GM13977 (cell line): Measurements from ENCODE around the gene NCR1.
"Not testable (repeated sequence)": the region's sequence is repeated elsewhere in the genome, so short reads cannot be mapped to it uniquely, and the experiment has no call there.

Source experiments
- DNase-seq: peaks from one replicate; pipeline ENCODE4 v3.0.0; 2012; ENCODE audit warnings: low spot score
- CTCF ChIP-seq: IDR thresholded peaks from 2 replicates; pipeline ENCODE4 v1.5.1; 2012; ENCODE audit warnings: mild to moderate bottlenecking, control low read depth; ENCODE audit not compliant: insufficient read depth; ENCODE audit errors: extremely low read depth, missing control alignments
- in situ Hi-C: fragments of 300-500 bp; cut with MboI; formaldehyde crosslinking; loops from one replicate; pipeline ENCODE4 v1.12.0; 2022; ENCODE audit warnings: low sequenced_read_pairs, low pct_unique_long_range_greater_than_20kb, mixed read lengths, inconsistent platforms; ENCODE audit not compliant: unreplicated experiment

Gene NCR1

GRCh38 chr19:54937926-54938325, 32.0 kb downstream of the NCR1 start:
- DNase-seq, result peak; percentile 86
- no peak for TF ChIP-seq CTCF
- in situ Hi-C loops, result no loop called here

GRCh38 chr19:54938906-54939305, 33.0 kb downstream of the NCR1 start:
- DNase-seq, result no peak
- TF ChIP-seq CTCF, result no peak
- in situ Hi-C loops, result no loop called here

- DNase-seq, in situ Hi-C loops: not testable (repeated sequence)
Observed at GRCh38 chr19:54939538-54939937, 33.6 kb downstream of the NCR1 start.

- in situ Hi-C loops, DNase-seq: not testable (repeated sequence)
Observed at GRCh38 chr19:54943772-54944361, 37.9 kb downstream of the NCR1 start.

- TF ChIP-seq CTCF, result no peak
- in situ Hi-C loops, result no loop called here
- DNase-seq, result no peak
Observed at GRCh38 chr19:54947381-54947780, 41.4 kb downstream of the NCR1 start, which contains the start of gene NLRP7. Gene NLRP7, minus strand, starts transcription at chr19:54947530.

GRCh38 chr19:54949412-54949811, 43.5 kb downstream of the NCR1 start:
- in situ Hi-C loops, result no loop called here
- DNase-seq, result peak; percentile 76
- TF ChIP-seq CTCF, result no peak

GRCh38 chr19:54950580-54950979, 44.6 kb downstream of the NCR1 start:
- DNase-seq, in situ Hi-C loops: not testable (repeated sequence)

- in situ Hi-C loops, result no loop called here
- no peak for DNase-seq
- no peak for TF ChIP-seq CTCF
Observed at GRCh38 chr19:54952591-54953344, 46.8 kb downstream of the NCR1 start.

GRCh38 chr19:54953345-54953713, 47.4 kb downstream of the NCR1 start:
- in situ Hi-C loops, DNase-seq: not testable (repeated sequence)
